Measurements from ENCODE around the gene NSG2. TPM values are rescaled to one million over a fixed set of nuclear protein-coding genes. Genes with fewer than 3 reads are reported as not detected.

The NSG2 gene
- total RNA-seq, 1 experiment from 2014 or later: not detected

- peaks cover 11% of the 10 kb centered on the region for H3K4me1 ChIP-seq
- no peaks in the 10 kb centered on the region for H3K36me3 Mint-ChIP-seq (ENCODE audit: insufficient read depth, unreplicated experiment)
- no TSS peak for BruUV-seq (replicated peaks)
- H3K27me3 Mint-ChIP-seq (ENCODE audit: insufficient read depth, unreplicated experiment): peaks cover 5% of the 10 kb centered on the region
- ChIA-PET POLR2A (no interaction called here), CTCF (no interaction called here)
- H3K4me1 Mint-ChIP-seq (ENCODE audit: low read depth, unreplicated experiment): peaks cover 9% of the 10 kb centered on the region
- H3K9me3 ChIP-seq: no peaks in the 10 kb centered on the region
- no peaks in the 10 kb centered on the region for H3K36me3 ChIP-seq (ENCODE audit: control insufficient read depth, insufficient read depth, low read length)
- DNase-seq: no peak
- H3K27me3 ChIP-seq (replicated peaks; ENCODE audit: control insufficient read depth, insufficient read depth, low read length): no peaks in the 10 kb centered on the region
- no peak overlapping the region for H3K4me3 ChIP-seq (ENCODE audit: low read depth, low read length)
- intact Hi-C loops (cut with micrococcal nuclease; ENCODE audit: unreplicated experiment): no loop called here
- no peak for TF ChIP-seq CTCF (IDR thresholded peaks at IDR 0.05; ENCODE audit: insufficient read depth in 1 of 2, low read depth in 1 of 2, low read length in 1 of 2, severe bottlenecking in 1 of 2, unreplicated experiment in 1 of 2)
- H3K9me3 Mint-ChIP-seq (ENCODE audit: unreplicated experiment): no peaks in the 10 kb centered on the region
- H3K27ac Mint-ChIP-seq (ENCODE audit: unreplicated experiment): no peak overlapping the region
- H3K4me3 Mint-ChIP-seq (ENCODE audit: unreplicated experiment): no peak overlapping the region
These were observed 22.0 kb downstream of the NSG2 start for GRCh38 chr5:174067499-174067898.

- peaks cover under 1% of the 10 kb centered on the region; the same call in 1 of the 2 replicates for H3K4me1 ChIP-seq
- no peak for TF ChIP-seq CTCF (IDR thresholded peaks at IDR 0.05; ENCODE audit: insufficient read depth in 1 of 2, low read depth in 1 of 2, low read length in 1 of 2, severe bottlenecking in 1 of 2, unreplicated experiment in 1 of 2)
- Mint-ChIP-seq H3K36me3 (ENCODE audit: insufficient read depth, unreplicated experiment) (no peaks in the 10 kb centered on the region), H3K4me1 (ENCODE audit: low read depth, unreplicated experiment) (peaks cover 6% of the 10 kb centered on the region), H3K4me3 (ENCODE audit: unreplicated experiment) (no peak overlapping the region), H3K27me3 (ENCODE audit: insufficient read depth, unreplicated experiment) (peaks cover 7% of the 10 kb centered on the region), H3K27ac (ENCODE audit: unreplicated experiment) (no peak overlapping the region), H3K9me3 (ENCODE audit: unreplicated experiment) (no peaks in the 10 kb centered on the region)
- no peaks in the 10 kb centered on the region for H3K36me3 ChIP-seq (ENCODE audit: control insufficient read depth, insufficient read depth, low read length)
- no TSS peak for BruUV-seq (replicated peaks)
- CTCF ChIA-PET: no interaction called here
- H3K9me3 ChIP-seq: no peaks in the 10 kb centered on the region
- POLR2A ChIA-PET: no interaction called here
- DNase-seq: no peak
- H3K27me3 ChIP-seq (replicated peaks; ENCODE audit: control insufficient read depth, insufficient read depth, low read length): no peaks in the 10 kb centered on the region
- H3K4me3 ChIP-seq (ENCODE audit: low read depth, low read length): no peak overlapping the region
- intact Hi-C loops (cut with micrococcal nuclease; ENCODE audit: unreplicated experiment): no loop called here
These were observed 26.0 kb downstream of the NSG2 start for GRCh38 chr5:174071484-174071883.

GRCh38 chr5:174073122-174073660 lies 27.7 kb downstream of the NSG2 start:
- H3K4me3 Mint-ChIP-seq (ENCODE audit: unreplicated experiment): no peak overlapping the region
- H3K36me3 Mint-ChIP-seq (ENCODE audit: insufficient read depth, unreplicated experiment): no peaks in the 10 kb centered on the region

More at GRCh38 chr5:174073122-174073660, 27.7 kb downstream of the NSG2 start:
- no TSS peak for BruUV-seq (replicated peaks)
- Histone ChIP-seq H3K4me1 (no peaks in the 10 kb centered on the region), H3K4me3 (ENCODE audit: low read depth, low read length) (no peak overlapping the region), H3K9me3 (no peaks in the 10 kb centered on the region), H3K27me3 (replicated peaks; ENCODE audit: control insufficient read depth, insufficient read depth, low read length) (no peaks in the 10 kb centered on the region), H3K36me3 (ENCODE audit: control insufficient read depth, insufficient read depth, low read length) (no peaks in the 10 kb centered on the region)
- TF ChIP-seq CTCF (IDR thresholded peaks at IDR 0.05; ENCODE audit: insufficient read depth in 1 of 2, low read depth in 1 of 2, low read length in 1 of 2, severe bottlenecking in 1 of 2, unreplicated experiment in 1 of 2): no peak
- Mint-ChIP-seq H3K4me1 (ENCODE audit: low read depth, unreplicated experiment) (peaks cover 6% of the 10 kb centered on the region), H3K27ac (ENCODE audit: unreplicated experiment) (no peak overlapping the region), H3K9me3 (ENCODE audit: unreplicated experiment) (no peaks in the 10 kb centered on the region), H3K27me3 (ENCODE audit: insufficient read depth, unreplicated experiment) (peaks cover 11% of the 10 kb centered on the region)
- CTCF ChIA-PET: no interaction called here
- DNase-seq: no peak
- intact Hi-C loops (cut with micrococcal nuclease; ENCODE audit: unreplicated experiment): no loop called here
- POLR2A ChIA-PET: no interaction called here

All from Caco-2 (cell line).